Loucy (cell line): Measurements from ENCODE around the gene CCDC184.

ENCODE experiments used
- EZH2phosphoT487 ChIP-seq: fragments of 200-600 bp; IDR thresholded peaks from 2 replicates; pipeline ENCODE4 v1.6.1; 2018; ENCODE audit warnings: antibody characterized with exemption, mild to moderate bottlenecking, moderate library complexity, borderline replicate concordance
- TF ChIP-seq, protein P1 (sequence below): fragments of 200-600 bp; sonication (generic); conservative IDR thresholded peaks from 2 replicates; pipeline ENCODE4 v1.5.1; 2014; ENCODE audit warnings: mild to moderate bottlenecking, antibody characterized with exemption, low read length

DNA sequence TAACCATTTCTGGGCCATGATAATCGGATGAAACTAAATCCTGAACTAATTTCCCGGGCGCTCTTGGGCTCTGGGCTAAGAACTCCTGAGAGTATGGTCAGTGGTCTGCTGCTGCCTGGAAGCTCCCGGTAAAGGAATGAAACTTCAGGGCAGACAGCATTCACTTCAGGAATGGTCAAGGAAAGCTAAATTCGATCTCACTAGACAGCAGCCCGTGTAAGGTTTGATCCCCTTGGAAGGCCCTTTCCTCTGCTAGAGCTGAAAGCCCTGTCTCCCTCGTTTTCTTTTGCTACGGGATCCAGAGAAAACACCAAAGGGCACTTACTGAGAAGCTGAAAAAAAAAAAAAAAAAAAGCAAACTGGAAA is 26.8 kb upstream of the CCDC184 start:
- TF ChIP-seq, protein P1, sequence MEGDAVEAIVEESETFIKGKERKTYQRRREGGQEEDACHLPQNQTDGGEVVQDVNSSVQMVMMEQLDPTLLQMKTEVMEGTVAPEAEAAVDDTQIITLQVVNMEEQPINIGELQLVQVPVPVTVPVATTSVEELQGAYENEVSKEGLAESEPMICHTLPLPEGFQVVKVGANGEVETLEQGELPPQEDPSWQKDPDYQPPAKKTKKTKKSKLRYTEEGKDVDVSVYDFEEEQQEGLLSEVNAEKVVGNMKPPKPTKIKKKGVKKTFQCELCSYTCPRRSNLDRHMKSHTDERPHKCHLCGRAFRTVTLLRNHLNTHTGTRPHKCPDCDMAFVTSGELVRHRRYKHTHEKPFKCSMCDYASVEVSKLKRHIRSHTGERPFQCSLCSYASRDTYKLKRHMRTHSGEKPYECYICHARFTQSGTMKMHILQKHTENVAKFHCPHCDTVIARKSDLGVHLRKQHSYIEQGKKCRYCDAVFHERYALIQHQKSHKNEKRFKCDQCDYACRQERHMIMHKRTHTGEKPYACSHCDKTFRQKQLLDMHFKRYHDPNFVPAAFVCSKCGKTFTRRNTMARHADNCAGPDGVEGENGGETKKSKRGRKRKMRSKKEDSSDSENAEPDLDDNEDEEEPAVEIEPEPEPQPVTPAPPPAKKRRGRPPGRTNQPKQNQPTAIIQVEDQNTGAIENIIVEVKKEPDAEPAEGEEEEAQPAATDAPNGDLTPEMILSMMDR, result no peak
- TF ChIP-seq EZH2phosphoT487, result no peak
